Spleen (tissue), 11 donors: ENCODE results near the gene HRH3. TPM values are rescaled to one million over a fixed set of nuclear protein-coding genes. Genes with fewer than 3 reads are reported as not detected.

Source experiments
- DNase-seq: peaks from one replicate; pipeline ENCODE4 v3.0.0-alpha.2; 2020
- H3K27ac ChIP-seq, 8 donors: fragments of 200-600 bp; sonication (generic) in 7 of 8; 1 replicate in 4 of 8; 2 replicates in 4 of 8; pipeline versions ENCODE4 v1.5.0 to v1.8.0; 2016 to 2021; ENCODE audit warnings: inconsistent platforms in 4 of 8, mild to moderate bottlenecking in 4 of 8, moderate library complexity in 1 of 8
- H3K27me3 ChIP-seq, 7 donors: fragments of 200-600 bp; sonication (generic) in 6 of 7; replicated peaks in 1 of 7; 1 replicate in 4 of 7; 2 replicates in 3 of 7; pipeline versions ENCODE4 v1.5.0 to v1.8.0; 2016 to 2021; ENCODE audit warnings: inconsistent platforms in 3 of 7, mild to moderate bottlenecking in 1 of 7
- H3K36me3 ChIP-seq, 6 donors: fragments of 200-600 bp; sonication (generic) in 5 of 6; 1 replicate in 4 of 6; 2 replicates in 2 of 6; pipeline versions ENCODE4 v1.5.0 to v1.8.0; 2016 to 2021; ENCODE audit warnings: inconsistent platforms in 2 of 6
- H3K4me1 ChIP-seq, 6 donors: fragments of 200-600 bp; sonication (generic) in 5 of 6; 1 replicate in 3 of 6; 2 replicates in 3 of 6; pipeline versions ENCODE4 v1.5.0 to v1.8.0; 2016 to 2021; ENCODE audit warnings: inconsistent platforms in 3 of 6
- H3K4me3 ChIP-seq, 8 donors: fragments of 200-600 bp; sonication (generic) in 7 of 8; 1 replicate in 4 of 8; 2 replicates in 4 of 8; pipeline versions ENCODE4 v1.5.0 to v1.8.0; 2016 to 2021; ENCODE audit warnings: inconsistent platforms in 4 of 8, mild to moderate bottlenecking in 4 of 8, moderate library complexity in 2 of 8
- H3K9me3 ChIP-seq, 8 donors: fragments of 200-600 bp; sonication (generic) in 7 of 8; 1 replicate in 4 of 8; 2 replicates in 4 of 8; pipeline versions ENCODE4 v1.5.0 to v1.8.0; 2016 to 2021; ENCODE audit warnings: inconsistent platforms in 4 of 8
- POLR2A ChIP-seq, 3 donors: fragments of 450-650 bp; IDR thresholded peaks; one replicate each; pipeline ENCODE4 v1.5.1; 2017; ENCODE audit warnings: antibody characterized with exemption in 3 of 3, mild to moderate bottlenecking in 1 of 3
- POLR2AphosphoS5 ChIP-seq, 3 donors: sonication (generic); formaldehyde crosslinking; IDR thresholded peaks; one replicate each; pipeline ENCODE4 v1.5.1; 2017; ENCODE audit warnings: antibody characterized with exemption in 3 of 3
- WGBS, 5 donors: extraction: QIAGEN DNeasy Blood & Tissue Kit in 3 of 5; methylation state at CpG; one replicate each; pipeline versions ENCODE4 v1.1.5 to v1.1.7; 2013 to 2018; 5-methylcytosine and 5-hydroxymethylcytosine counted together
- intact Hi-C: fragments of 100-400 bp; cut with DNase I; formaldehyde crosslinking; loops from one replicate; pipeline ENCODE4 v1.15.0; 2023; ENCODE audit warnings: low total_unique reads
- polyA plus RNA-seq, 3 donors: library from polyadenylated mRNA; stranded (reverse); fragments of 200-250 nt; gene quantifications; one replicate each; pipeline ENCODE4 v1.2.1, GENCODE V29; 2013
- total RNA-seq, 7 donors: library from RNA; depleted of rRNA in 3 of 7; stranded (reverse); fragments of >200 nt in 3 of 7; fragmentation: NEBNext Ultra II Directional in 4 of 7; extraction: Animal tissue kit (Norgen Biotek cat#: 25700) in 4 of 7; gene quantifications; one replicate each; pipeline versions ENCODE4 v1.1.0 to v1.2.1, GENCODE V29; 2016 to 2021
- TF ChIP-seq, protein P1 (sequence below), 11 experiments: fragments of 200-600 bp in 7 of 11; fragments of 450-650 bp in 4 of 11; sonication (generic) in 4 of 11; IDR thresholded peaks in 8 of 11; conservative IDR thresholded peaks in 3 of 11; 1 replicate in 7 of 11; 2 replicates in 4 of 11; pipeline versions ENCODE4 v1.4.0 to v1.8.0; 2016 to 2021; ENCODE audit warnings: antibody characterized with exemption in 11 of 11, inconsistent platforms in 4 of 11, mild to moderate bottlenecking in 1 of 11
- donor health status: healthy with polysubstance abuse.
- donor health status: DM: no; HTN: no; CAD: no; lungs with moderate emphysema.
- donor health status: DM: no; HTN: no; CAD: no.
- donor health status: Bipolar disorder and iron deficiency.
- donor health status: healthy.
- donor health status: DM: no; HTN: no; CAD: no.
- donor health status: DM: yes; HTN: yes; CAD: no.

The HRH3 gene
- total and polyA plus RNA-seq, 10 donors: not detected

DNA sequence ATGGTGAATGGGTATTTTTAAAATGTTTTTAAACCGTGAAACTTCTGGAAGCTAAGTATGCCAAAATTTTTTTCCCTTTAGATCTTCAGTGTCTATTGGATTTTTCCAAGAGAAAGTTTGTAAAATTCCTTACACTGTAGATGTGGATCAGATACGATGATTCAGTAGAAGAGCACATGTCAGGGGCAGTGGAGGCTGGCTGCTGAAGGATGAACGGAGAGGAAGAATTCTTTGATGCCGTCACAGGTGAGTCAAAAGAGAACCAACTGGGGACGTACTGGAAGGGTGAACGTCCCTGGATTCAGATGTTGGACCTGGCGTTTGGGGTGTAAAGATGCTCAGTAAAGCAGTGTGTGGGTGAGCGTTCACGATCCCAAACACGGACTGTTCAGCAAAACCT is 35.9 kb upstream of the HRH3 start:
- intact Hi-C loops: no loop called here
- peaks cover 0 to 87% (median 47%) of the 10 kb centered on the region in 6 donors for H3K36me3 ChIP-seq
- WGBS, 5 donors: 91 to 97% (median 96%) methylated on average over 10 of the region's 10 CpGs

DNA sequence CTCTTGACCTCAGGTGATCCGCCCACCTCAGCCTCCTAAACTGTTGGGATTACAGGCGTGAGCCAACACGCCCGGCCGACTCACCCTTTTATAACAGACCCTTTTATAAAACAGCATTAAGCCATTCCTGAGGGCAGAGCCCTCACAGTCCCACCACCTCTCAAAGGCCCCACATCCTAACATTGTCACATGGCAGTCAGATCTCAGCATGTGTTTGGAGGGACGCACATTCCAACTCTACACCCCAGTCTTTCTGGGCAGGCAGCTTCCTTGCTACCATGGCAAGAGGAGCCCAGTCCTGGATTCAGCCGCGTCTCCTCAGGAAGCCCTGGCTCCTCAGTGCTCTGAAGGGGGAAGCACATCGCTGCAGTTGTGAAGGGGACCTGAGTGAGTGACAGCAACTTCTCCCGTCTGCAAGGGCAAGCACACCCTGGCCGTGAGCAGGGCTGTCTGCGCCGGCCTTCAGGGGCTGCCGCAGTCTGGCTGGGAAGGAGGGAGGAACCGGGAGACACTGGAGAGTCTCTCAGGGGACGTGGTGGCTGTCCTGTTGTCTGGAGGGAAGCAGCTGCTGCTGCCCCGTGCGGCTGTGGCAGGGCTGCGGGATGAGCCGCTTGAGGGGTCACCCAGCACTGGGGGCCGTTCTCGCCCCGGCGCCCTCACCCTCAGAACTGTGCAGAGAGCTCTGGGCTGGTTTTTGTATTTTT is 34.1 kb upstream of the HRH3 start:
- intact Hi-C loops: no loop called here
- Histone ChIP-seq H3K9me3 (no peaks in the 10 kb centered on the region), H3K4me1 (peaks cover 6 to 38% (median 27%) of the 10 kb centered on the region in 6 donors), H3K36me3 (peaks cover 0 to 69% (median 29%) of the 10 kb centered on the region in 6 donors), H3K4me3 (no peak overlapping the region), H3K27me3 (no peaks in the 10 kb centered on the region), H3K27ac (no peak overlapping the region)
- TF ChIP-seq, protein P1, sequence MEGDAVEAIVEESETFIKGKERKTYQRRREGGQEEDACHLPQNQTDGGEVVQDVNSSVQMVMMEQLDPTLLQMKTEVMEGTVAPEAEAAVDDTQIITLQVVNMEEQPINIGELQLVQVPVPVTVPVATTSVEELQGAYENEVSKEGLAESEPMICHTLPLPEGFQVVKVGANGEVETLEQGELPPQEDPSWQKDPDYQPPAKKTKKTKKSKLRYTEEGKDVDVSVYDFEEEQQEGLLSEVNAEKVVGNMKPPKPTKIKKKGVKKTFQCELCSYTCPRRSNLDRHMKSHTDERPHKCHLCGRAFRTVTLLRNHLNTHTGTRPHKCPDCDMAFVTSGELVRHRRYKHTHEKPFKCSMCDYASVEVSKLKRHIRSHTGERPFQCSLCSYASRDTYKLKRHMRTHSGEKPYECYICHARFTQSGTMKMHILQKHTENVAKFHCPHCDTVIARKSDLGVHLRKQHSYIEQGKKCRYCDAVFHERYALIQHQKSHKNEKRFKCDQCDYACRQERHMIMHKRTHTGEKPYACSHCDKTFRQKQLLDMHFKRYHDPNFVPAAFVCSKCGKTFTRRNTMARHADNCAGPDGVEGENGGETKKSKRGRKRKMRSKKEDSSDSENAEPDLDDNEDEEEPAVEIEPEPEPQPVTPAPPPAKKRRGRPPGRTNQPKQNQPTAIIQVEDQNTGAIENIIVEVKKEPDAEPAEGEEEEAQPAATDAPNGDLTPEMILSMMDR (IDR thresholded peaks at IDR 0.05 in 8 of 11, conservative IDR thresholded peaks at IDR 0.05 in 3 of 11): no peak
- peak in 1 of 3 donors; percentile 34 for TF ChIP-seq POLR2AphosphoS5 (IDR thresholded peaks at IDR 0.05)
- TF ChIP-seq POLR2A (IDR thresholded peaks at IDR 0.05): no peak
- WGBS, 5 donors: 85 to 91% (median 88%) methylated on average over 16 to 24 of the region's 24 CpGs
- no peak for DNase-seq

More for the DNA sequence above, 35.9 kb upstream of the HRH3 start:
- DNase-seq: no peak
- no peak overlapping the region for H3K27ac ChIP-seq
- TF ChIP-seq POLR2AphosphoS5 (IDR thresholded peaks at IDR 0.05) (no peak), POLR2A (IDR thresholded peaks at IDR 0.05) (no peak)
- TF ChIP-seq, protein P1 (IDR thresholded peaks at IDR 0.05 in 8 of 11, conservative IDR thresholded peaks at IDR 0.05 in 3 of 11): no peak
- no peaks in the 10 kb centered on the region for H3K9me3 ChIP-seq
- H3K4me3 ChIP-seq: no peak overlapping the region
- no peaks in the 10 kb centered on the region for H3K27me3 ChIP-seq
- H3K4me1 ChIP-seq: peaks cover 0 to 20% (median 11%) of the 10 kb centered on the region in 6 donors

DNA sequence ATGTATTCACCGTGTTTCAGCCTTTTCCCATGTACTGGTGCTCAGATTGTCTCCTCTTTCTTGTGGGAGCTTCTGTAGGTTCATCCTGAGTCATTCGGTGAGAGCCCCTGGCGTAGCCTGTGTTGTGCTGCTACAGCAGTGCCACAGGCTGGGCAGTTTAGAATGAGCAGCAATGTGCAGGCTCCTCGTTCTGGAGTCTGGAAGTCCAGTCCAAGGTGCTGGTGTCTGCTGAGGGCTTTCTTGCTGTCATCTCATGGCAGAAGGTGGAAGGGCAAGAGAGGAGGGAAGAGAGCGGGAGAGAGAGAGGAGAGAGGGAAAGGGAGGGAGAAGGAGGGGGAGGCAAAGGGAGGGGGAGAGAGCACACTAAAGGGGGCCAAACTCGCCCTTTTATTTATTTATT is 33.3 kb upstream of the HRH3 start:
- intact Hi-C loops: no loop called here
- Histone ChIP-seq H3K27me3 (no peaks in the 10 kb centered on the region), H3K27ac (no peak overlapping the region), H3K4me1 (peaks cover 6 to 46% (median 35%) of the 10 kb centered on the region in 6 donors), H3K9me3 (no peaks in the 10 kb centered on the region), H3K4me3 (no peak overlapping the region), H3K36me3 (peaks cover 0 to 61% (median 23%) of the 10 kb centered on the region in 6 donors)
- TF ChIP-seq POLR2A (IDR thresholded peaks at IDR 0.05): no peak
- no peak for TF ChIP-seq POLR2AphosphoS5 (IDR thresholded peaks at IDR 0.05)
- WGBS, 5 donors: 86 to 92% (median 90%) methylated on average over 6 of the region's 6 CpGs
- no peak for DNase-seq

DNA sequence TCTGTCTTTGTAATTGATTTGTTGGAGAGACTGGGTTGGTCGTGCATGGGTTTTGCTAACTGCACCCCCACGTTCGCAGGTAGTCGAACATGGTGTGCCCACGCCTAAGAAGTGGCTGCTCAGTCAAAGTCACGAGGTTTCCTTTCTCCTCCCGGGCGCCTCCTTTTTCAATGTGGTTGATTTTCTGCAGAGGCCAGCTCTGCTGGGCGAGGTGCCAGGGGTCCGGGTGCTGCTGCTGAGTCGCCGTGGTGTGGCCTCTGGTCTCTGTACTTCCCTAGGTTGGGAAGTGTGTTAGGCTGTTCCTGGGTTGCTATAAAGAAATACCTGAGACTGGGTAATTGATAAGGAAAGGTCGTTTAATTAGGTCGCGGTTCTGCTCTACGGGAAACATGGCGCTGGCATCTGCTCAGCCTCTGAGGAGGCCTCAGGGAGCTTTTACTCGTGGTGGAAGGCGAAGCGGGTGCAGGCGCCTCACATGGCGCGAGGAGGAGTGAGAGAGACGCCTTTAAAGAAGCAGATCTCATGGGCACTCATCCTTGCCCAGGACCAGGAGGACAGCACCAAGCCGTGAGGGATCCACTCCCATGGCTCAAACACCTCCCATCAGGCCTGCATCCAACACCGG is 32.4 kb upstream of the HRH3 start:
- Histone ChIP-seq H3K4me1 (peaks cover 6 to 54% (median 40%) of the 10 kb centered on the region in 6 donors), H3K9me3 (no peaks in the 10 kb centered on the region), H3K4me3 (no peak overlapping the region), H3K27ac (no peak overlapping the region), H3K36me3 (peaks cover 0 to 52% (median 17%) of the 10 kb centered on the region in 6 donors), H3K27me3 (no peaks in the 10 kb centered on the region)
- TF ChIP-seq POLR2A (IDR thresholded peaks at IDR 0.05): no peak
- TF ChIP-seq POLR2AphosphoS5 (IDR thresholded peaks at IDR 0.05): no peak
- TF ChIP-seq, protein P1 (IDR thresholded peaks at IDR 0.05 in 8 of 11, conservative IDR thresholded peaks at IDR 0.05 in 3 of 11): no peak
- DNase-seq: no peak
- intact Hi-C loops: no loop called here
- 82 to 89% (median 88%) methylated on average over 25 to 26 of the region's 26 CpGs for WGBS, 5 donors
